Measurements from ENCODE around the gene IDH3B. TPM values are rescaled to one million over a fixed set of nuclear protein-coding genes. Genes with fewer than 3 reads are reported as not detected.

The IDH3B gene
- total RNA-seq, 1 experiment from 2014 or later = 132 TPM

DNA sequence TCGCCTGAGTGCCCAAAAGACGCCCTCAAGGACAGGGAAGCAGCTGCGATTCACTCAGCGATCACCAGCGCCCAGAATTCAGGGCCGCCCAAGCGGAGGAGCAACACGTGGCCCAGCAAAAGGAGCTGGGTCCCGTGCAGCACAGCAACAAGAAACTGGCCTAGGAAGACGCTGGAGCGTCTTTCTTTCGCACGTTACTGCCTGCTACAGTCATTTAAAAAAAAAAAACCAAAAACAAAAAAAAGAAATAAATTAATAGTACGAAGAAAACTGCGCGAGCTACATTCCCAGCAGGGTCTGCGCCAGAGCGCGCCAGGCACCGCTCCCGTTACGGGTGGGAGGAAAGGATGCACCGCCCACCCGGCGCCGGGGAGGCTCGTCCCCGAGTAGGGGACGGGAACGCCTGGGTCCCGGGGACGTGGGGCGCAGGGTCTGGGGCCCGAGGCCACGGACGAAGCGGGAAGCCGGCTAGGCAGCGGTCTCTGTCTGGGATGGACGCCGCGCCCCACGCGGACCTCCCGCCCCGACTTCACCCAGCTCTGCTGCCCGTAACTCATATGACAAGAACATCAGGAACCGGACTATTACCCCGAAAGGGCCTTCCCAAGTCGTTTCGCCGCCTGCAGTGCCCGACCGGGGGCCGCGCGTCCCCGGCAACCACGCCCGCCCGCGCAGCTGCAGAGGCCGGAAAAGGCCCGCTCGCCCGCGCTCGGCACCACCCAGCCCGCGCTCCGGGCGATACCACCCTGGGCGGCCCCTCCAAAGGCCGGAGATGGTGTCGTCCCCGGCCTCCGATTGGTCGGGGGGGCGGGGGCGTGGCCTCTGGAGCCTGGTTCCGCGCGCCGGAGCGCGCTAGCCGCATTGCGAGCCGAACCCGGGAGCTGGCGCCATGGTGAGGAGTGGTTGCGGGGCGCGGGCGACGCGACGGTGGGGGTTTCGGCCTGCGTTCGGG is 12.0 kb downstream of the IDH3B start, which contains the start of gene NOP56:
Gene NOP56 (plus strand): TSS at position 861 of the 952 bp plus-strand sequence. CDS start 29 bp downstream, at position 890.
- ChIA-PET RAD21 (ENCODE audit: low non-redundant PET in 1 of 2, low total read pairs in 2 of 2, uncharacterized antibody in 2 of 2, unreplicated experiment in 2 of 2) (no interaction called here), POLR2A (interaction anchor here (0.8 to 2.7 kb wide), 12 partner anchors 8 to 444 kb away, joined by 3 to 28 read pairs (median 4); partner anchors contain the start of genes IDH3B and SNRPB), CTCF (interaction anchor here (1.1 to 1.4 kb wide), 3 partner anchors 18 to 181 kb away, joined by 3 read pairs; partner anchors contain the start of gene SNRPB)
- intact Hi-C loops (cut with micrococcal nuclease) = no loop called here
- Histone ChIP-seq H3K4me2 (ENCODE audit: low read length) (peak within 1 kb of the TSS; percentile 99), H3K9ac (ENCODE audit: low read length) (peak within 1 kb of the TSS; percentile 96), H3K27me3 (ENCODE audit: insufficient read depth, low read length) (no peaks in the 10 kb centered on the region), H3K4me1 (ENCODE audit: control insufficient read depth in 1 of 2, insufficient read depth in 2 of 2, low read length in 2 of 2) (peaks cover 8 to 21% of the 10 kb centered on the region in 2 experiments; a peak in 3 of 4 replicates), H3K36me3 (ENCODE audit: control insufficient read depth in 1 of 2, insufficient read depth in 2 of 2, low read length in 2 of 2) (peaks cover 35 to 44% of the 10 kb centered on the region in 2 experiments), H3K27ac (ENCODE audit: low read depth, low read length) (peak within 1 kb of the TSS; percentile 99), H3K9me3 (ENCODE audit: control insufficient read depth in 1 of 2, insufficient read depth in 1 of 2, low read depth in 1 of 2, low read length in 2 of 2) (no peaks in the 10 kb centered on the region), H3K79me2 (ENCODE audit: insufficient read depth, low read length) (peaks cover 74% of the 10 kb centered on the region), H3K9me2 (ENCODE audit: insufficient read depth) (no peaks in the 10 kb centered on the region), H4K20me1 (ENCODE audit: insufficient read depth) (peaks cover 40% of the 10 kb centered on the region; the same call in 1 of the 2 replicates), H2AFZ (ENCODE audit: low read depth, low read length, poor library complexity, severe bottlenecking) (no peak within 1 kb of the TSS), H3K4me3 (replicated peaks in 1 of 2; ENCODE audit: low read depth in 1 of 2, low read length in 2 of 2) (peak within 1 kb of the TSS; percentile 98 to 100)
- peak; percentile 77 for DNase-seq (ENCODE audit: low read depth, low spot score)
- ATAC-seq = peak; percentile 86
- TSS peak; percentile 74 for BruUV-seq (replicated peaks)
- TF ChIP-seq ZFX (IDR thresholded peaks at IDR 0.05) = peak; percentile 85
- no peak for TF ChIP-seq EZH2 (IDR thresholded peaks at IDR 0.05)
- TF ChIP-seq SRF (IDR thresholded peaks at IDR 0.05; ENCODE audit: low read depth) = no peak
- TF ChIP-seq, protein P1, sequence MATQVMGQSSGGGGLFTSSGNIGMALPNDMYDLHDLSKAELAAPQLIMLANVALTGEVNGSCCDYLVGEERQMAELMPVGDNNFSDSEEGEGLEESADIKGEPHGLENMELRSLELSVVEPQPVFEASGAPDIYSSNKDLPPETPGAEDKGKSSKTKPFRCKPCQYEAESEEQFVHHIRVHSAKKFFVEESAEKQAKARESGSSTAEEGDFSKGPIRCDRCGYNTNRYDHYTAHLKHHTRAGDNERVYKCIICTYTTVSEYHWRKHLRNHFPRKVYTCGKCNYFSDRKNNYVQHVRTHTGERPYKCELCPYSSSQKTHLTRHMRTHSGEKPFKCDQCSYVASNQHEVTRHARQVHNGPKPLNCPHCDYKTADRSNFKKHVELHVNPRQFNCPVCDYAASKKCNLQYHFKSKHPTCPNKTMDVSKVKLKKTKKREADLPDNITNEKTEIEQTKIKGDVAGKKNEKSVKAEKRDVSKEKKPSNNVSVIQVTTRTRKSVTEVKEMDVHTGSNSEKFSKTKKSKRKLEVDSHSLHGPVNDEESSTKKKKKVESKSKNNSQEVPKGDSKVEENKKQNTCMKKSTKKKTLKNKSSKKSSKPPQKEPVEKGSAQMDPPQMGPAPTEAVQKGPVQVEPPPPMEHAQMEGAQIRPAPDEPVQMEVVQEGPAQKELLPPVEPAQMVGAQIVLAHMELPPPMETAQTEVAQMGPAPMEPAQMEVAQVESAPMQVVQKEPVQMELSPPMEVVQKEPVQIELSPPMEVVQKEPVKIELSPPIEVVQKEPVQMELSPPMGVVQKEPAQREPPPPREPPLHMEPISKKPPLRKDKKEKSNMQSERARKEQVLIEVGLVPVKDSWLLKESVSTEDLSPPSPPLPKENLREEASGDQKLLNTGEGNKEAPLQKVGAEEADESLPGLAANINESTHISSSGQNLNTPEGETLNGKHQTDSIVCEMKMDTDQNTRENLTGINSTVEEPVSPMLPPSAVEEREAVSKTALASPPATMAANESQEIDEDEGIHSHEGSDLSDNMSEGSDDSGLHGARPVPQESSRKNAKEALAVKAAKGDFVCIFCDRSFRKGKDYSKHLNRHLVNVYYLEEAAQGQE (IDR thresholded peaks at IDR 0.05; ENCODE audit: low read depth) = no peak
- TF ChIP-seq JUND (IDR thresholded peaks at IDR 0.05) = peak; percentile 68
- no peak for TF ChIP-seq RAD21 (IDR thresholded peaks at IDR 0.05; ENCODE audit: low read depth)
- peak; percentile 89 for TF ChIP-seq TCF7L2 (IDR thresholded peaks at IDR 0.05; ENCODE audit: borderline replicate concordance, extremely low read depth, insufficient read depth, insufficient read length)
- TF ChIP-seq FOSL1 (IDR thresholded peaks at IDR 0.05; ENCODE audit: low read depth) = 0 out of 2 replicates have a peak, but pooled peaks have one; percentile 0
- TF ChIP-seq, protein P2, sequence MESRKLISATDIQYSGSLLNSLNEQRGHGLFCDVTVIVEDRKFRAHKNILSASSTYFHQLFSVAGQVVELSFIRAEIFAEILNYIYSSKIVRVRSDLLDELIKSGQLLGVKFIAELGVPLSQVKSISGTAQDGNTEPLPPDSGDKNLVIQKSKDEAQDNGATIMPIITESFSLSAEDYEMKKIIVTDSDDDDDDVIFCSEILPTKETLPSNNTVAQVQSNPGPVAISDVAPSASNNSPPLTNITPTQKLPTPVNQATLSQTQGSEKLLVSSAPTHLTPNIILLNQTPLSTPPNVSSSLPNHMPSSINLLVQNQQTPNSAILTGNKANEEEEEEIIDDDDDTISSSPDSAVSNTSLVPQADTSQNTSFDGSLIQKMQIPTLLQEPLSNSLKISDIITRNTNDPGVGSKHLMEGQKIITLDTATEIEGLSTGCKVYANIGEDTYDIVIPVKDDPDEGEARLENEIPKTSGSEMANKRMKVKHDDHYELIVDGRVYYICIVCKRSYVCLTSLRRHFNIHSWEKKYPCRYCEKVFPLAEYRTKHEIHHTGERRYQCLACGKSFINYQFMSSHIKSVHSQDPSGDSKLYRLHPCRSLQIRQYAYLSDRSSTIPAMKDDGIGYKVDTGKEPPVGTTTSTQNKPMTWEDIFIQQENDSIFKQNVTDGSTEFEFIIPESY (IDR thresholded peaks at IDR 0.05; ENCODE audit: extremely low read depth, insufficient replicate concordance, low read length) = no peak
- TF ChIP-seq EZH2phosphoT487 (IDR thresholded peaks at IDR 0.05; ENCODE audit: borderline replicate concordance) = no peak
- peak; percentile 98 for TF ChIP-seq POLR2A (IDR thresholded peaks at IDR 0.05; ENCODE audit: borderline replicate concordance, extremely low read depth, insufficient read depth, insufficient read length)
- TF ChIP-seq EGR1 (IDR thresholded peaks at IDR 0.05; ENCODE audit: low read depth) = peak; percentile 75
- peak; percentile 9 for TF ChIP-seq YY1 (IDR thresholded peaks at IDR 0.05; ENCODE audit: extremely low read depth, insufficient replicate concordance, low read depth, low read length)
- TF ChIP-seq, protein P3, sequence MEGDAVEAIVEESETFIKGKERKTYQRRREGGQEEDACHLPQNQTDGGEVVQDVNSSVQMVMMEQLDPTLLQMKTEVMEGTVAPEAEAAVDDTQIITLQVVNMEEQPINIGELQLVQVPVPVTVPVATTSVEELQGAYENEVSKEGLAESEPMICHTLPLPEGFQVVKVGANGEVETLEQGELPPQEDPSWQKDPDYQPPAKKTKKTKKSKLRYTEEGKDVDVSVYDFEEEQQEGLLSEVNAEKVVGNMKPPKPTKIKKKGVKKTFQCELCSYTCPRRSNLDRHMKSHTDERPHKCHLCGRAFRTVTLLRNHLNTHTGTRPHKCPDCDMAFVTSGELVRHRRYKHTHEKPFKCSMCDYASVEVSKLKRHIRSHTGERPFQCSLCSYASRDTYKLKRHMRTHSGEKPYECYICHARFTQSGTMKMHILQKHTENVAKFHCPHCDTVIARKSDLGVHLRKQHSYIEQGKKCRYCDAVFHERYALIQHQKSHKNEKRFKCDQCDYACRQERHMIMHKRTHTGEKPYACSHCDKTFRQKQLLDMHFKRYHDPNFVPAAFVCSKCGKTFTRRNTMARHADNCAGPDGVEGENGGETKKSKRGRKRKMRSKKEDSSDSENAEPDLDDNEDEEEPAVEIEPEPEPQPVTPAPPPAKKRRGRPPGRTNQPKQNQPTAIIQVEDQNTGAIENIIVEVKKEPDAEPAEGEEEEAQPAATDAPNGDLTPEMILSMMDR (IDR thresholded peaks at IDR 0.05 in 2 of 3, conservative IDR thresholded peaks at IDR 0.05 in 1 of 3; ENCODE audit: borderline replicate concordance in 1 of 3, insufficient read depth in 1 of 3, low read depth in 2 of 3, low read length in 2 of 3) = no peak
- TF ChIP-seq, protein P4, sequence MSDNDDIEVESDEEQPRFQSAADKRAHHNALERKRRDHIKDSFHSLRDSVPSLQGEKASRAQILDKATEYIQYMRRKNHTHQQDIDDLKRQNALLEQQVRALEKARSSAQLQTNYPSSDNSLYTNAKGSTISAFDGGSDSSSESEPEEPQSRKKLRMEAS (IDR thresholded peaks at IDR 0.05) = peak; percentile 82
- no peak for TF ChIP-seq CEBPB (IDR thresholded peaks at IDR 0.05; ENCODE audit: low read depth)
- TF ChIP-seq SIN3A (IDR thresholded peaks at IDR 0.05; ENCODE audit: low read depth) = peak; percentile 88
- peak; percentile 99 for TF ChIP-seq POLR2AphosphoS5 (IDR thresholded peaks at IDR 0.05; ENCODE audit: low read depth, low read length)
